ENCODE measurements around the gene ILKAP.

Gene ILKAP

DNA sequence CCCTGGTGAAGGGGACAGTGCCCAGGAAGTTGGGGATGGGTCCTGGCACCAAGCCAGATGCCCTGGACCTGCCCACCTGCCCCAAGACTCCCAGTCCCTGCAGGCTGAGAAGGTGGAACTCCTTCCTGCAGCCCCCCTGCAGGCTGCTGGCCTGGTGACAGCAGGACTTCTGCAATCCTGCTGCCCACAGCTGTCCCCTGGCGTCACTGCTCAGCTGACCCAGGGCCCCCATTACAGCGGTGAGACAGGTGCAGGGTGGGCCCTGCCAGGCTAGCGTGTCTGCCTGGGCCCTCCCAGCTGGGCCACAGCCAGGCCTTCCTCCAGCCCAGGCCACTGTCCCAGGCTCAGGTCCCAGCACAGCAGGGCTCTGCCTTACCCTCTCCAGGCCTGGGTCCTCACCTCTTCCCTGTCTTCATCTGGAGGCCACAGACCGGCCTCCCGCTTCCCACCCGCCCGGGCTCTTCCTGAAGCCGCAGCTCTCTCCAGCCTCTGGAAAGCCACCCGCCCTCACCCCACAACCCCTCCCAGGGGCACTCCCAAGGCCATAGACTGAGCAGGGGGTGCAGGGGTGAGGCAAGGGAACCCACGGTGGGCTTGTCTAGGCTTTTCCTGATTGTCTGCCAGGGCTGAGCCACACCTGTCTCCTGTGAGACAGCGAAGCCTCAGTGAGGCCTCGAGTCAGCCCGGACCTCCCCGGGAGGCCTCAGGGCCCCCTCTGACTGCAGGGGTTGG, 53.5 kb downstream of the ILKAP start:
- no peak for DNase-seq

DNA sequence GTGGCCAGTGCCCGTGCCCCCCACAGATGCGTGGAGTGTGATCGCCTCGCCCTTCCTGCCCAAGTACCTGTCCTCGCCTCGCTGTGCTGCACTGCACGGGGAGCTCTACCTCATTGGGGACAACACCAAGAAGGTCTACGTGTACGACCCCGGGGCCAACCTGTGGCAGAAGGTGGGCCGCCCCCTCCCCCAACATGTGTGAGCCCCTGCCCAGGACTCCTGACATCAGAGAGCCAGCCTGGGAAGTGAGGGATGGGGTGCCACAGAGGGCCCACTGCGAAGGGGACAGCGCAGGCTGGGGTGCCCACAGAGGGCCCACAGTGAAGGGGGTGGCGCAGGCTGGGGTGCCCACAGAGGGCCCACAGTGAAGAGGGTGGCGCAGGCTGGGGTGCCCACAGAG, 54.5 kb downstream of the ILKAP start:
- DNase-seq = no peak

DNA sequence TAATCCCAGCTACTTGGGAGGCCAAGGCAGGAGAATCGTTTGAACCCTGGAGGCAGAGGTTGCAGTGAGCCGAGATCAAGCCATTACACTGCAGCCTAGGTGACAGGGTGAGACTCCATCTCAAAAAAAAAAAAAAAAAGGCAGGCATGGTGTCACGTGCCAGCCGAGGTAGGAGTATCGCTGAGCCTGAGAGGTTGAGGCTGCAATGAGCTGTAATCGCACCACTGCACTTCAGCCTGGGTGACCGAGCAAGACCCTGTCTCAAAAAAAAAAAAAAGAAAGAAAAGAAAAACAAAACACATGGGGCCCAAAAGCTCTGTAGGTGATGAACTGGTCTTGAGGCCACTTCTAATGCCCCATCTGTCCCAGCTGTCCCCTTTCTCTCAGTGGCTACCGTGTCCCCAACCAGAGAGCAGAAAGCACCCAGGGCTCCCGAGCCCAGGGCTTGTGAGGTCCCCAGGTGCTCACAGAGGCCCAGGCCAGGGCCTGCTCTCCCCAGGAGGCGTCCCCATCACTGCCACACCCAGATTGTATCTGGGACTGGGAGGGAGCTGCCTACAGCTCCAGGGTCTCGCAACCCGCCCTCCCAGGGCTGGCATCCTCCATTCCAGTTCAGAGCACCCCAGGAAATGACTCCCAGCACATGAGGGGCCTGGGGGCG, 56.5 kb downstream of the ILKAP start:
- no peak for DNase-seq

DNA sequence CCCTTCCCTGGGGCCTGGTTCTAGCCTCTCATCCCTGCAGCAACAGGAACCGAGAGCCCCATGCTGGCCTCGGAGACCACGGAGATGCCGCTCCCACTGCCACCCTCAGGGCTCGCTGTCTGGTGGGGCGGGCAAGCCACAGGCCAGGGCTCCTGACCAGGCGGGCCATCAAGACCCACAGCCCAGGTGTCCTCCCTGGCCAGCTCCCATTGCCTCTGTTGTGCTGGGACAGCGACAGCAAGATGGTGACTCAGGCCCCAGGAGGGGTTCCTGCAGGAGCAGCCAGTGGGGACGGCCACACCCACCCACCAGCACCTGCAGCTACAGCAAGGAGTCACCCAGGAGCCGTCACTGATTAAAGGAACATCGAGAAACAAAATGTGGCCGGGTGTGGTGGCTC, 57.6 kb downstream of the ILKAP start:
- DNase-seq = no peak

DNA sequence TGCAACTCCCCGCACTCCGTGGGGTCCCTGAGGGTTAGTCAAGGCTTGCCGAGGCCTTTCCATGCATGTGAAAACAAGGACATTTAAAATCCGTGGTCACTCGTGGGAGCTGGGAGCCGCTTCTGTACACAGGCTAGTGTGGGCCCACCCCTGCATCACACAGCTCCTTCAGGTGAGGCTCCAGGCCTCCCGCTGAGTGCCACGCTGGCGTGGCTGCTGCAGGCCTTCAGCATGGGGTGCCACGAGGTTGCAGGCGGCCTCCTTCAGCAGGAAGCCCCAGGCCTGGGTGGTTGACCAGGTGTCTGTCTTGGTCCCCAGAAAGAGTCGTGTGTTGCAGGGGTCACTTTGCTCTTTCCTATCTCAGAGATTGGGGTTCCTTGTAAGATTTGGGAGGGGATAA, 58.4 kb downstream of the ILKAP start:
- DNase-seq = no peak

DNA sequence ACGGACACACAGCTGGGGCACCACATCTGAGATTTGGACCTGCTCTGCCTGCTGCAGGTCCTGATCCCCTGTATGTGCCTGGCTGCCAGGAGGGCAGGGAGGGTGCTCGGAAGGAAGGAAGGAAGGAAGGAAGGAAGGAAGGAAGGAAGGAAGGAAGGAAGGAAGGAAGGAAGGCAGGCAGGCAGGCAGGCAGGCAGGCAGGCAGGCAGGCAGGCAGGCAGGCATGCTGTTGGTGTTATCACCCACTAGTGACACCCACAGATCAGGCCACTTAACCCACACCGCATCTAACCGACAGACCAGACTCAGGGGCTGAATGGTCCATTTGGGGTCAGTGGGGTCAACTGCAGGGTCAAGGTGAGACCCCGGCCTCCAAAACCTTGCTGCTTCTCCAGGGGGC, 59.2 kb downstream of the ILKAP start:
- DNase-seq = no peak

DNA sequence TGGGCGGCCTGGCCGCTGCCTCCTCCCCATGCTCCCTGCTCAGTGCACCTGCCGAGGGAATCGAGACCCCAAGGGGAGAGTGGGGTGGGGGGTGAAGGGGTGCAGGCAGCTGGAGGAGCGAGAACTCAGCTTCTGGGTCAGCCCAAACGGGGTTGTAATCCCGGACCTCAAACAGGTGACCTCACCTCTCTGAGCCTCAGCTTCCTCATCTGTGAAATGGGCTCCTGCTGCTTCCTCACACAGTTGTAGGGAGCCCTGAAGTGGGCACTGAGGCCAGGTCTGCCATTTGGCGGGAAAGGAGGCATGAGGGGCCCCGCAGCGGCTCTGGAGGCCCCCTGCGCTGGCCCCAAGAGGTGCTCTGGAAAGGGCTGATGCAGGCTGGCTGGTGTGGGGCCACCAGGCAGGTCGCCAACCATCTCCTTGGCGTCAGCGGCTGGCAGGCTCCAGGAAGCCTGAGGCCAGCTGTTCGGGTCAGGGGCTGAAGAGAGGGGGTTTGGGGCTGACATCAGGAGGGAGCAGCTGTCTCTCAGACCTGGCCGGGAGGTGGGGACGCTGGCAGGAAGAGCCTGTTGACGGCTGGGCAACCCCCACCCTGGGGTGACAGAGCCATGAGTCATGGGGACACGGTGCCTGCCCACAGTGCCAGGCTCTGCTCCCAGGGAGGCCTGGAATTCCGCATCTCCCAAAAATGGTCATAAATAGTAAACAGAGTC, 60.1 kb downstream of the ILKAP start:
- peak; percentile 25 for DNase-seq

DNA sequence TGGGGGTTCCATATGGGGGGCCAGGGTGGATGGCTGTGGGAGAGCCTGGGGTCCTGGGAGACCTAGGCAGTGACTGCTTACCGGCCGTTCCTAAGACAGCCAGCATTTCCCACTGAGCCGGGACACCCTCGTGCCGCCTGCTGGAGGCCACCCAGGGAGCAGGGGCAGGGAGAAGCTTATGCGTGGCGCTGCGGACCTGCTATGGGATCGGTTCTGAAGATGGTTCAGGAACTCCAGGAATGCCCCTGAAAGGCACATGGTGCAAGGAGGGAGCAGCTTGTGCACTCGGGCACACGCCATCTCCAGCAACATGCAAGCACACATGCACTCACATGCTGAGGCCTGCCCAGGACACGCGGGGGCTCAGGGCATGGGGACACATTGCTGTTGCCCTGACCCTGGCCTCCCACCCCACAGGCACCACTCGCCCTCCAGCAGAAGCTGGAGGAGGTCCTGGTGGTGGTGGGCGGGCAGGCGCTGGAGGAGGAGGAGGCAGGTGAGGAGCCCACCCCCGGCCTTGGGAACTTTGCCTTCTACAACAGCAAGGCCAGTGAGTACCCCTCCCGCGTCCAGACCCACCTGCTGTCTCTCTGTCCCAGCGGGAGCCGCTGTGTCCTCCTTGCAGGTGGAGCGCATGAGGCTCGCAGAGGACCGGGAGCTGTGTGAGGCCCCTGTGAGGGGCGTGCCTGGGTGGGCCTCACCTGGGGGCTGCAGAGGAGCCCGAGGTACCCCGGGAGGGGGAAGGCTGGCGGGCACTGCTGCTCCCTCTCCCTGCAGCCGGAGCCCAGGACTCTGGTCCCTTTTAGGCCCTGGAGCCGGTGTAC, 60.9 kb downstream of the ILKAP start:
- DNase-seq = no peak

DNA sequence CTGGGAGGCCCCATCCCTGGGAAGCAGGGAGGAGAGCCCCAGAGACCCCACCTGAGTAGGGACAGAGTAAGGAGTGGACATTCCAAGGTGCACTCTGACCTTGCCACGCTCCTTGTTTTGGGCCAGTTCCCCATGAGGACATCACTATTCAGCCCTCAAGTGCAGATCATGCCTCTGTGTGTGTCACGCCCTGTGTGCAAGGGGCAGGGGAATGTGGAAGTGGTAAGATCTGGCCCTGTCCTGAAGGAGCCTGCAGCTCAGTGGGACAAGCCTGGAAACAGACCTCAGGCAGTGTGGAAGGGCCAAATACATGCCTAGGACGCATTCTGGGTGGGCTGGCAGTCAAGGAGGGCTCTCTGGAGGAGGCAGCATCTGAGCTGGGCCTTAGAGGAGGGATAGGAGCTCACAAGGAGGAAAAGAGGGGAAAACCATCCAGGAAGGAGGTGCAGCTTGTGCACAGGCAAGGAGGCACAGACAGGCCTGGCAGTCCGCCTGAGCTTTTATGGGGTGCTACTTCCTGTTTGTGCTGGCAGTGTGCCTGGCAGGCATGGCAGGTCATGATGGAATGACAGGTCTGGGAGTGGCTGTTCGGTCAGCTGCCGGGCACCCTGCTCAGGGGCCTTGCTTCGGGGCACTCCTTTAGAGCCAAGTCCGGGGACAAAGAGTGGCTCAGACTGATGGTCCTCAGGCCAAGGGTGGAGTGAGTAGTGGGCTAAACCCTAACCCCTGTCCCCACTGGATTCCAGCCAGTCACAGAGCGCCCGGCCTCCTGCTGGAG, 61.8 kb downstream of the ILKAP start:
- DNase-seq = peak; percentile 50

DNA sequence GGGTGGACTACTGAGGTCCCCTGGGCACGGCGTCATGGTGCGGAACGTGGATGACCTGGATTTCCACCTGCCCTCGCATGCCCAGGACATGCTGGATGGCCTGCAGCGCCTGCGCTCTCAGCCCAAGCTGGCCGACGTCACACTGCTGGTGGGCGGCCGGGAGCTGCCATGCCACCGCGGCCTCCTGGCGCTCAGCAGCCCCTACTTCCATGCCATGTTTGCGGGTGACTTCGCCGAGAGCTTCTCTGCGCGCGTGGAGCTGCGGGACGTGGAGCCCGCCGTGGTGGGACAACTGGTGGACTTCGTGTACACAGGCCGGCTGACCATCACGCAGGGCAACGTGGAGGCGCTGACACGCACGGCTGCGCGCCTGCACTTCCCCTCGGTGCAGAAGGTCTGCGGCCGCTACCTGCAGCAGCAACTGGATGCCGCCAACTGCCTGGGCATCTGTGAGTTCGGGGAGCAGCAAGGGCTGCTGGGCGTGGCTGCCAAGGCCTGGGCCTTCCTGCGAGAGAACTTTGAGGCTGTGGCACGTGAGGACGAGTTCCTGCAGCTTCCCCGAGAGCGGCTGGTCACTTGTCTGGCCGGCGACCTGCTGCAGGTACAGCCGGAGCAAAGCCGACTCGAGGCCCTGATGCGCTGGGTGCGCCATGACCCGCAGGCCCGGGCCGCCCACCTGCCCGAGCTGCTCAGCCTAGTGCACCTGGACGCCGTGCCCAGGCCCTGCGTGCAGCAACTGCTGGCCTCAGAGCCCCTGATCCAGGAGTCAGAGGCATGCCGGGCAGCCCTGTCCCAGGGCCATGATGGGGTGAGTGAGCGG, 62.6 kb downstream of the ILKAP start:
- no peak for DNase-seq

DNA sequence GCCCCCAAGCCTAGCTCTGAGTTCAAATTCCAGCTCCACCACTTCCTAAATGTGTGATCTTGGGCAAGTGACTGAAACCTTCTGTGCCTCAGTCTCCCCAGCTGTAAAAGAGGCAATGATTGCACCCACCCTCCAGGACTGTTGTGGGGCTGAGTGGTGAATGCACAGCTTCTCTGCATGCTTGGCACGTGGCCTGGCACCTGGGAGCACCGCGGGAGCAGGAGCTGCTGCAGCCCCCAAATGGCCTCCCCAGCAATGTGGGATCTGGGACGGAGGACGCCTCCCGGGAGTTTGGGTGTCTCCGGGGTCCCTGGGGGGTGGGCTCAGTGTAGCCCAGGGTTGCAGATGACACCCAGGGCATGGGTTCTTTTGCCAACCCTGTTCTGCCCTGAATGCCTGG, 63.5 kb downstream of the ILKAP start:
- no peak for DNase-seq

DNA sequence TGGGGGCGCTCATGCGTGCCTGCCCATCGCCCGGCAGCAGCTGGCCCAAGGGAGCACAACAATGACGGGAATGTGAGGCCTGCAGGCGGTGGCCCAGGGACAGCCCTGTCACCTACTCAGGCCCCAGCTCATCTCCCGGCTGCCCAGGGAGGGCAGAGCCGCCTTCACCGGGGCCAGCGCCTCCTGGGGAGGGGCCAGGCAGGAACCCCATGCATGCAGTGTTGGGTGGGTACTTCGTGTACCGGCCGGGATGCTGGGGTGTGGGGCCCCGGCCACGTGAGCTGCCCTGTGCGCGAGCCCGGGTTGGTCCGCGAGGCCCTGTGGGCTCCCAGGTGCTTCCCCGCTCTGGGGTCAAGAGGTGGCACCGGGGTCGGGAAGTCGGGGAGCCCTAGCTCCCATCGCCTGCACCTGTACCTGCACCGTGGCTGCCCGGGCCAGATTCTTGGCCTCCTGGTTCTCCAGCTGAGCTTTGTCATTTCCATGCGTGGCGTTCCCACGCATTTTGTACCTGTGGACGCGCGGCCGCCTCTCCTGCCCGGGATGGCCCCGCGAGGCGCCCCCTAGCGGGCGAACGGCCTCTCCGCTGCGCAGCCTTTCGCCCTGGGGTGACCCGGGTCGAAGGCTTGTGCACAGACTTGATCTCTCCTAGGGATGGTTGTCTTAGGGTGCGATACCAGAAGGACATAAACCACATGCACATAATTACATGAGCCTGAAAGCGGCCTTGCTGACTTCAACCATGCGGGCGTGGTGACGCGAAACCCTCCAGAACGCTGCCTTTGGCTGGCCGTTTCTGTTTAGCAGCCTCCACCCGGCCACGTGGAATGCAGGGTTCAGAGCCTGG, 64.1 kb downstream of the ILKAP start:
- DNase-seq = no peak

DNA sequence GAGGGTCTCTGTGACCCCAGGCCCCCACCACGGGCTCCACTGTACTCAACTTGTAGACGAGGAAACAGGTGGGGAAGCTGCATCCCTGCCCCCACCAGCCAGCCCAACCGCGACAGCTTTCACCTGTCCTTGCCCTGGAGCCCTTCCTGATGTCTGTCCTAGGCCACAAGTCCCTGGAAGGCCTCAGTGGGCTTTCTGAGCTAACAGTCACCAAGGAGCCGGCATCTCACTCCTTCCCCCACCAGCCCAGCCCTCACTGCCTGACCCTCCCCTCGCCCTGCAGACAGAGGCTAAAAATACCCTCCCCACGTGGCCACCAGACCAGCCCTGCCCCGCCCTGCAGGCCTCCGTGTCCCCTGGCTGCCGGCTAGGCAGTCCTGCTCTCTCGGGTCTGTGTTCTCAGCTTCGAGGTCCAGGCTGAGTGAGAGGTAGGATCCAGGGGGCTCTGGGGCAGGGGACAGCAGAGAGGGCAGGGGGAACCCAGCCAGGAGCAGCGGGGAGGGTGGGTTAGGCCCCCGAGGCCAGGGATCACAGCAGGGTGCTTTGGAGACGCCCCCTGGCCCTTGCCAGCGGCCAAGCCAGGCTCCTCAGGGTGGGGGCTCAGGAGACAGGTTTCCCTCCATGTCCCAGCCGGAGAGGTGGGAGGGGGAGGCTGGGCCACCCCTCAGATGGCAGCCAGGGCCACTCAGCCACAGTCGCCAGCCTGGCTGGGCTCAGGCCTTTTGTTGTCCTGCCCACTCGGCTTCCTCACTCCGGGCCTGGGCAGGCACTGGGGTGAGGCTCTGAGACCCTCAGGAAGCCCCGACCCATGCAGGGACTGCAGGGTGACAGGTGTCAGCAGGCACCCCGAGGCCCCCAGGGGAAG, 64.9 kb downstream of the ILKAP start, which contains the start of gene KLHL30:
TSS of gene KLHL30 (plus strand) at position 338 of the 865 bp plus-strand sequence. CDS start 2,087 bp downstream, outside the sequence.
- DNase-seq = no peak

DNA sequence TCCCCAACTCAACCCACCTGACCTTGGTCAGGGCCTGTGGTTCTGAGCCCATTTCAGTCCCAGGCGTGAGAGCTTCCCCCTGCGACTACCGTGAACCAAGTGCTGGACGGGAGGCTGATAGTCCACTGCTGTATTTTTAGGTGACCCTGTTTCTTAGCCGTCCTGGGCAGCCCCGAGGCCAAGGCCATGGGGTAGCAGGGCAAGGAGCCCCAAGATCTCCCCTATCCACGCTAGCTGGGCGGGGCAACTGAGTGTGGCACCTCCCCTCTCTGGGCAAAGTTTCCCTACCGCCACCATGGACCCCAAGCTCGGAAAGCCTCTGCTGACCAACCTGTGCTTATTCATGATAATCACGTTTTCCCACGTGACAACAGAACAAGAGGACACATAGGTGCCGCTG, 65.6 kb downstream of the ILKAP start:
- no peak for DNase-seq

DNA sequence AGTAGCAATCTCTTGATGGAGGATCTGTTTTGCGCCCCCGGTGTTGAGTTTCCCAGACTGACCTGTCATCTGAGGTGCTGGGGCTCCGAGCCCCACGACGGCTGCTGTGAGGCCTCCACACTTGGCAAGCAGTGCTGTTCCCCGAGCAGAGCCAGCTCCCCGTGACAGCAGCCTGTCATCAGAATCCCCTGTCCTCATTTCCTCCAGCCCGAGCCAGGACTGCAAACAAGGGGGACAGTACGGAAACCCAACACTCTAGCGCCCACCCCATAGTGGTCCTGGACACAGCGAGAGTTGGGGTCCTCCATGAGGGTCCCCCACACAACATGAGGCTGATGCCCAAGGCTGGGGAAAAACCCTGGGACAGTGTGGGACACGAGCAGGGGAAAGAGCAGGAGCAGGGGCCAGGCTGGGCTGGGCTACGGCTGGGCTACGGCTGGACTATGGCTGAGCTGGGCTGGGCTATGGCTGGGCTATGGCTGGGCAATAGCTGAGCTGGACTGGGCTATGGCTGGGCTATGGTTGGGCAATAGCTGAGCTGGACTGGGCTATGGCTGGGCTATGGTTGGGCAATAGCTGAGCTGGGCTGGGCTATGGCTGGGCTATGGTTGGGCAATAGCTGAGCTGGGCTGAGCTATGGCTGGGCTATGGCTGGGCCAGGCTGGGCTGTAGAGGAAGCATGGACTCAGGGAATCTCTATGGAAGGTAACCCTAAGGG, 66.5 kb downstream of the ILKAP start:
- DNase-seq = peak; percentile 83

DNA sequence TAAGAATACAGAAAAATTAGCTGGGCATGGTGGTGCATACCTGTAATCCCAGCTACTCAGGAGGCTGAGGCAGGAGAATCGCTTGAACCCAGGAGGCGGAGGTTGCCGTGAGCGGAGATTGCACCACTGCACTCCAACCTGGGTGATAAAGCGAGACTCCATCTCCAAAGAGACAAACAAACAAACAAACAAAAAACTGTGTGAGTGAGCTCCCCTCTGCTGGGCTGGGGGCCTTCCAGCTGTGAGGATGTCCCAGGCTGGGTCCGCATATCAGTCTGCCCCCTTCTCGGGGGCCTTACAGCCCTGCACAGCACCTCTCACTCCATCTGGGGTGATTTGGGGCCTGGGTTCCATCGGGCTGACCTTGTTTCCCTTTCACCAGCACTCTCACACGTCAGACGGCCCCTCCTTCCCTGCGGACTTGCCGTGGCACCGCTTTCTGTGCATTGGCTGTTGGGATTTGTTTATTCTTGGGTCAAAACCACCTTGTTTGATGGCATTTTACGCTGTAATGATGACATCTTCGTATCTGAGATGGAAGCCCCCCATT, 67.8 kb downstream of the ILKAP start:
- no peak for DNase-seq

DNA sequence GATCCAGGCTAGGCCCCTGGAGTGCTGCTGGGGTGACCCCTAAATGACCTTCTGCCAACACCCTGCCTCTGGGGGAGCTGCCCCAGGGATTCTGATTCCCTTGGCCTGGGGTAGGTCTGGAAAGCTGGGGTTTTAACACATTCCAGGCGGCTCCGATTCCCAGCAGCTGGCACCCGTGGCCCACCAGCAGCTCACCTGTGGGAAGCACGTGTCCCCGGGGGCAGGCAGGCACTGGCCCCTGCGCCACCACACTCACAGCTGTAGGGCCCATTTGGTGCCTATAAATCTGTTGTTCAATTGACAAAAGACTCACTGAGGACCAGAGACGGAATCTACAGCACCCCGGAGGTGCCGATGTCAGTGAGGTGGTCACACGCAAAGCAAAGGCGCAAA, 69.1 kb downstream of the ILKAP start:
- DNase-seq = no peak

Measured in suppressor macrophage treated with lipopolysaccharide for 4 hours (primary cell).